GM21619 (cell line): Measurements from ENCODE around the gene ANKRD18A.
"Not testable (repeated sequence)": the region's sequence is repeated elsewhere in the genome, so short reads cannot be mapped to it uniquely, and the experiment has no call there.

ENCODE experiments used
- ATAC-seq: cut with Tn5 transposase; IDR thresholded peaks from one replicate; pipeline ENCODE4 v1.9.1; 2021; ENCODE audit not compliant: unreplicated experiment

ANKRD18A gene

DNA sequence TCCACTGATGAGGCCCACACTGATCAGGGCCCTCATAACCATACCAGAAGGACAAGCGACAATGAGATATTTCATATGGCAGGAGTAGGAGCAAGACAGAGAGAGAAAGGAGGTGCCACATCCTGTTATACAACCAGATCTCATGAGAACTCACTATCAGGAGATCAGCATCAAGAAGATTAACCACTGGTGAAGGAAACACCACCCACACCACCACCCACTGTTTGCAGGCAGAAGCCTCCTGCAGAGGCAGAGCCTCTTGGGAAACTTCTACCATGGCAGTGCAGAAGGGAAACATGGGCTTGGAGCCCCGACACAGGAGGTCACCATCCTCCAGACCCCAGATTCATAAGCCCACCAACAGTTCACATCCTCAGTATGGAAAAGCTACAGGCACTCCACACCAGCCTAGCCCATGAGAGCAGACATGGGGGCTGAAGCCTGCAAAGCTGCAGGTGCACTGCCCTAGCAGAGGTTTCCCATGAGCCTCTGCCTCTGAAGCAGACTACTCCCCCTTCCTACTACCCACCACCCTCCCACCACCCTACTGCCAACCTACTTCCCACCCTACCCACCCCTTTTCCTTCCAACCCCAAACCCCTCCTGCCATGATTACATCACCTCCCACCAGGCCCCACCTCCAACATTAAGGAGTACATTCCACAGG is 73.8 kb downstream of the ANKRD18A start:
- ATAC-seq, result not testable (repeated sequence)

- not testable (repeated sequence) for ATAC-seq
Measured at GRCh38 chr9:38540535-38540934, 79.9 kb downstream of the ANKRD18A start.

- ATAC-seq, result no peak
Measured at GRCh38 chr9:38529317-38529716, 91.1 kb downstream of the ANKRD18A start.

DNA sequence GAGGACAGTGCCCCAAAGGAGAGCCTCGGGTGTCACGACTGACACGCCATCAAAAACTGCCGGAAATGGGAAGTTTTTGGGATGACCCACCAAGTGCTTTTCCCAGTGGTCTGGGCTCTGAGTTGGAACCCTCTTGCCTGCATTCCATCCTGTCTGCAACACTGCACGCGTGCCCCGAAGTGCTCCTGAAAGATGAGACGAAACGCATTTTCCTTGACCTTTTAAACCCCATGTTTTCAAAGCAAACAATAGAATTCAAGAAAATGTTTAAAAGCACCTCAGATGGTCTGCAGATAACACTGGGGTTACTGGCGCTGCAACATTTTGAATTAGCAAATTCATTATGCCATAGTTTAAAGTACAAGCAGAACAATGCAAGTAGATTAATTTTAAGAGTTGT is 92.9 kb downstream of the ANKRD18A start:
- ATAC-seq, result no peak

DNA sequence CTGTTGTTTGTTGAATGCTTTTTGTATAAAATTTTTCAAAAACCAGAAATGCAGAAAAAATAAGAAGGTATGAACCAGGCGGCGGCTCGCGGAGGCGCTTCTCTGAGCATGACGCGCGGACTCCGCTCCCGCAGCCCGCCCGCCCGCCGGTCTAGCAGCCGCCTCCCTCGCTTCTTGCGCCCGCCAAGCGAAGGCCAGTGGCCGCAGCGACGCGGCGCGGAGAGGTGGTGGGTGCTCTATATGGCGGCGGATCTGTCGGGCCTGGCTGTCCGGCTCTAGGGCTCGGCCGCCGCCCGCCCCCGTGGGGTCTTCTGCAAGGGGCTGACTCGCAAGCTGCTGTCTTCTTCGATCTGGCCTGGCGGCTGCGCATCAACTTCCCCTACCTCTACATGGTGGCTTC is 93.8 kb downstream of the ANKRD18A start:
- ATAC-seq, result no peak

DNA sequence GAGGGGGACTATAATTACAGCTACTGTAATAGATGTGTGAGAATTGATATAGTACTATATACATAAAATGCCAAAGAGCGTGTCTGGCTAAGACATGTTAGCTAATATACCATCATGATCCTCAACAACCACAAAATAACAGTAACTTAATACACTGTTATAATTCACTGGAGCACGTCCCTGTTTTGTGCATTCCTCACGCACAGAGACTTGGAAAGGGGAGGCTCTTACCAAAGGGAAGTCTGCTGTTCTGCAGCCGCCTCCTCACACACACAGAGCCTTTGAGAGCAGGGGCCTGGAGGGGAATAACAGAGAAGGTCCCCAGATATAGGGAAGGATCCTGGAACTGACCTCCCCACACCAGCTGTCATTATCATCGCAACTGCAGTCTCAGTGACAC is 97.3 kb downstream of the ANKRD18A start:
- no peak for ATAC-seq

GRCh38 chr9:38521762-38522161 is 98.6 kb downstream of the ANKRD18A start:
- ATAC-seq, result no peak
